DMS153 (cell line): ENCODE measurements around the gene RPRM.
"Not testable (repeated sequence)": the region's sequence is repeated elsewhere in the genome, so short reads cannot be mapped to it uniquely, and the experiment has no call there.

Experiments used
- DNase-seq: peaks from one replicate; lab custom pipeline; 2025; lab: John Stamatoyannopoulos, UW

Gene RPRM

DNA sequence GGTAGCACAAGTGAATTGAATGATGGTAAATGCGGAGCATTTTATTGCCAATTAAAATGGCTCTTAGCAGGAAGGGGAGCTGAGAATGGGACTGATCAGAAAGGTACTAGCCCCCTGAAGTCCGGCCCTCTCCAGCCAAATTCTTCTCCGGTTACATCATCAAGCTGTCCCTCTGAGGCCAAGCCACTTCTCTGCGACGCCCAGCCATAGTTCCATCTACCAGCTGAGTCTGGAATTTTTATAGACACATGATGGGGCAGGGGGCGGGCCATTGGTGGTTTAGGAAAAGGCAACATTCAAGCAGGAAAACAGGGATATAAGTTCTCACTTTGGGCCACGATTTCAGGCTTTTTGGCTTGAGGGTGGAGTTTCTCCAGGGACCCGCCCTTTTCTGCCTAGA lies 22.7 kb downstream of the RPRM start:
- DNase-seq: no peak

DNA sequence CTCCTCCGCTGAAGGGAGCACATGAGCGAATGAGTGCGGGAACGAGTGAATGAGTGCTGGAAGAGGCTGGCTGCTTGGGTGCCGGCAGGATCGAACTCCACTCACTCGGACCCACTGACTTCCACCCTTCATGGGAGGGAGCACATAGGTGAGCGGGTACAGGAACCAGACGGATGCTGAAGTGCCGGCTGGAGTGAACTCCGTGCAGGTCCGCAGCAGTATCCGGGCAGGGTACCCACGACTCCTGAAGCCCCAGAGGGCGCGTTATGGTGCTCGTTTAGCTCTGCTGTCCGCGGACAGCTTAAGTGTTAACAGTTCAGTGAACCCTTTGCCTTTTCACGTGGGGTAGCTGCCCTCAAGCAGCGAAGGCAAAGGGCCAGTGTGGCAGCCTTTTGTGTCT lies 23.2 kb downstream of the RPRM start:
- no peak for DNase-seq

DNA sequence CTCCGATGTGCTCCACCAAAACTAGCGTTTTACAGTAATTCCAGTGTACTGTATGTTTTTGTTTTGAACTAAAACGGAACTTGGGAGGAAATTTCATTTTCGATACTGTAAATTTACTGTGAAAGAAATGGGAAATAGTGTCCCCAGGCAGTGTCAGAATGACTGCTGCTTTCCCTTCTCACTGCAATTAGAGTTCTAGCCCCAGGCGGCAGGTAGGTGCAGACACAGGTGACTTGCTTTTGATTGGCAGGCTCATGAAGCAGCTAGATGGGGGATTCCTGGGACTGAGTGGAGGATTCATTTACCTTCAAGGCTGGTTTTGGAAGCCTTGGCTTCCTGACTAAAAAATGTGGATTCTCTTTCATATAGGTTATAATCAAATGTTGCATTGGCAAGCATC lies 27.0 kb downstream of the RPRM start:
- DNase-seq: no peak

DNA sequence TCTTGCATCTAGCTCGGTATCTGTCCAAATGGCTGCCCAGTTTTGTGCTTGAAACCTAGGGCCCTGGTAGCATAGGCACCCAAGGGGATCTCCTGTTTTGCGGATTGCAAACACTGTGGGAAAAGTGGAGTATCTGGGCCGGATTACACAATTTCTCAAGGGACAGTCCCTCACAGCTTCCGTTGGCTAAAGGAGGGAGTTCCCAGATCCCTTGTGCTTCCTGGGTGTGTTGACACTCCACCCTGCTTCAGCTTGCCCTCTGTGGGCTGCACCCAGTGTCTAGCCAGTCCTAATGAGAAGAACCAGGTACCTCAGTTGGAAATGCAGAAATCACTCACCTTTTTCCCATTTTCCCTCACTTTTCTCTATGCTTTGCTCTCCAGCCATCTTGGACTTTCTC lies 35.5 kb downstream of the RPRM start:
- no peak for DNase-seq

DNA sequence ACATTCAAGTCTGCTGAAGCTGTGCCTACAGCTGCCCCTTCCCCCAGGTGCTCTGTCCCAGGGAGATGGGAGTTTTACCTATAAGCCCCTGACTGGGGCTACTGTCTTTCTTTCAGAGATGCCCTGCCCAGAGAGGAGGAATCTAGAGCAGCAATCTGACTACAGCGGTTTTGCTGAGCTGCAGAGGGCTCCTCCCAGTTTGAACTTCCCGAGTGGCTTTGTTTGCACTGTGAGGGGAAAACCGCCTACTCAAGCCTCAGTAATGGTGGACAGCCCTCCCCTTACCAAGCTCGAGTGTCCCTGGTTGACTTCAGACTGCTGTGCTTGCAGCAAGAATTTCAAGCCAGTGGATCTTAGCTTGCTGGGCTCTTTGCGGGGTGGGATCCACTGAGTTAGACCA lies 35.9 kb downstream of the RPRM start:
- not testable (repeated sequence) for DNase-seq

DNA sequence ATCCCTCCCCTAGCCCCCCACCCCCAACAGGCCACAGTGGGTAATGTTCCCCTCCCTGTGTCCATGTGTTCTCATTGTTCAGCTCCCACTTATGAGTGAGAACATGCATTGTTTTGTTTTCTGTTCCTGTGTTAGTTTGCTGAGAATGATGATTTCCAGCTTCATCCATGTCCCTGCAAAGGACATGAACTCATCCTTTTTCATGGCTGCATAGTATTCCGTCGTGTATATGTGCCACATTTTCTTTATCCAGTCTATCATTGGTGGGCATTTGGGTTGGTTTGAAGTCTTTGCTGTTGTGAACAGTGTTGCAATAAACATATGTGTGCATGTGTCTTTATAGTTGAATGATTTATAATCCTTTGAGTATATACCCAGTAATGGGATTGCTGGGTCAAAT lies 38.5 kb downstream of the RPRM start:
- not testable (repeated sequence) for DNase-seq

DNA sequence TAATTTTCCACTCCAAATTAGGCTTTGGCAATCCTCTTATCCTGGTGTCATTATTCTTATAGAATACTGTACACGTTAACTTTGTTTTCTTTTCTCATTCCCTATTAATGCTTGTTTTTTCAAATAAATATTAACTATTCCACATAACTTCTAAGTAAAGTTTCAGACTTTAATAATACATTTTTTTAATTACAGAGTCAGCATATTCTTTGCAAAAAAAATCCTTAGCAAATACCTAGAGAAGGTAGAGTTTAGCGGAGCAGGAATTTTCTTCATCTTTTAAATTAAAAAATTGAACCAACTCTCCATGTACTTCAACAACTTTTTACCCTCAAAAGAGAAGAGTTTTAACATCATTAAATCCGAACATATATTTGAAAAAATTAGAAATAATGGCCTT lies 45.2 kb downstream of the RPRM start:
- DNase-seq: no peak

DNA sequence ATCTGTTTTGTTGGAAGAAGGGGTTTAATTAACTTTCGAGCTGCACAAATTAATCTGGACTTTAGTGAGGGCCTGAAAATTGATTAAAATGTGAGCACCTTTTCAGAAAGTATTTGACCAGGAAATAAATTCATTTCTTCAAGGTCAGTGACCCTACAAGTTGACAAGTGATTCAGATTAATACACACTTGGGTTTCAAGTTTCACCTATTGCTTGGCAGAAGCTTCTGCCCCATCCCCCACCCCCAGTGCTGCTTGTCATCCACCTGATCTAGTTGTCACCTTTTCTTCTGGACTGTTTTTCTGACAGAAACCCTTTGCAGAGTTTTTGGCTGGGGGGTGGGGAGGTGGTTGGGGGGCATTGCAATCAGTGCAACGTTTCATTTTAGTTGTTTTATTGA lies 46.2 kb downstream of the RPRM start:
- DNase-seq: peak; percentile 6

DNA sequence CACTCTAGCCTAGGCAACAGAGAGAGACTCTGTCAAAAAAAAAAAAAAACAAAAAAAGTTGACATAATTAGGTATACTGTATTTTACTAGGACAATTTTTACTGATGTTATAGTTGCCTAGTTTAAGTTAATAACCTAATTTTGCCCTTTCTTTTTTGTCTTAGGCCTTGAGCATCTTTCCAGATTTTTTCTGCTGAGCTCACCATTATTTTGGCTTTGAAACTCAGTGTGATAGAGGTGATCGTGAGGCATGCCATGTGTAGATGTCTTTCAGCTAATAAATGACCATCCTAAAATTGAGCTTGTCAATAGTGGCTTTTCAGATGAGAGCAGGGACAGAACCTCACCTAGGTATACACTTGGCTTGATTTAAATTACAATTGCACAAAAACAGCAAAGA lies 47.4 kb downstream of the RPRM start:
- DNase-seq: no peak
